ENCODE data around the gene TFR2. TPM values are rescaled to one million over a fixed set of nuclear protein-coding genes. Genes with fewer than 3 reads are reported as not detected.
A peak's percentile ranks its signal among the peaks of the same experiment; 100 is the strongest.

The TFR2 gene
- total and polyA plus RNA-seq, 2 of the 13 experiments (the other 11 are each of a cell fraction or from before 2014, with no cell fraction given) = 36.9 to 64.2 TPM

DNA sequence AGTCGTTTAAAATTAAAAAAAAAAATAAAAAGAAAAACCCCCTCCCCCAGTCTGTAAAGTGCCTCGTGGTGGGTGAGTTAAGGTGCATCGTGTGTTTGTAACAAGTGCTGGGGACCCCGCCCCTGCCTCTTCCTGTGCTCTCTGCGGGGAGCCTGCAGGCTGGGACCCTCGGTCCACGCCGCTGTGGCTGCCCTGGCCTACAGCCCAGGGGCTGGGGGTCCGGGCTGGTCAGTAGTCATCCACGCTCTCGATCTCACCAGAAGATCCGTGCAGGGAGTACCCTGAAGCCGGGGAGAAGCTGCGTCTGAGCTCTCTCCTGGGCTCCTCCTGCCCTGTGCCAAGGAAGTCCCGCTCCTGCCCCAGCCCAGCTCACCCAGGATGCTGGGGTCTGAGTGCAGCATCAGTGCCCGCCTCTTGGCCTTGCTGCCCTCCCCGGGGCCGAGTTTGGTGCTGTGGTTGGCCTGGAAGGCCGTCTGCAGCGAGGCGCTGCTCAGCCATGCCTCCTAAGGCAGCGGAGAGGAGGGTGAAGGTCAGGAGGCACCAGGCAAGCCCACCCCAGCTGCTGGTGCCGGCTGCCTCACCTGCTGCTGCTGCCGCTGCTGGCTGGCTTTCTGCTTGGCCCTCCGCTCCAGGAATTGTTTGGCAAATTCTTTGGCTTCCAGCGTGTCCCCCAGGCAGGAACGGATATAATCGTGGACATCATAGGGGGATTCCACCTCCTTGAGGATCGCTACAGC, 40.3 kb upstream of the TFR2 start:
- ChIA-PET CTCF (ENCODE audit: low intra/inter-chr PET ratio, low total read pairs) (no interaction called here), POLR2A (interaction anchor here (1.0 to 1.9 kb wide), 5 partner anchors 24 to 113 kb away, joined by 3 to 9 read pairs (median 4); partner anchors contain the start of gene POP7)
- no peak overlapping the region for H3K27ac ChIP-seq (ENCODE audit: extremely low read length, insufficient read depth, low read length)
- ATAC-seq = no peak
- H3K9me3 ChIP-seq (ENCODE audit: low read length) = no peaks in the 10 kb centered on the region
- in situ Hi-C loops (cut with HindIII; ENCODE audit: extremely low pct_ligation_motif_present, low pct_unique_long_range_greater_than_20kb) = no loop called here
- peaks cover 46 to 62% of the 10 kb centered on the region in 2 experiments for H3K36me3 ChIP-seq (replicated peaks in 1 of 2; ENCODE audit: control insufficient read depth in 1 of 2, insufficient read depth in 2 of 2, low read length in 2 of 2)
- no peak overlapping the region for H3K4me2 ChIP-seq (ENCODE audit: low read depth, low read length)
- TF ChIP-seq SP4 (CRISPR knock-in tag; IDR thresholded peaks at IDR 0.05) (no peak), TCF7 (IDR thresholded peaks at IDR 0.05; ENCODE audit: low read depth) (no peak), RBFOX2 (IDR thresholded peaks at IDR 0.05; ENCODE audit: low read depth, low read length) (peak; percentile 49; the same call in 1 of the 2 replicates), PHB2 (IDR thresholded peaks at IDR 0.05; ENCODE audit: partially characterized antibody) (no peak), AGO1 (IDR thresholded peaks at IDR 0.05; ENCODE audit: low read depth, low read length, poor library complexity, severe bottlenecking) (peak; percentile 15)
- H3K27me3 ChIP-seq (ENCODE audit: control insufficient read depth in 1 of 2, insufficient read depth in 2 of 2, low read length in 2 of 2) = no peaks in the 10 kb centered on the region
- H3K9ac ChIP-seq (ENCODE audit: insufficient read depth, low read depth, low read length) = no peak overlapping the region
- no peak for DNase-seq (ENCODE audit: low spot score)
- H3K4me1 ChIP-seq (ENCODE audit: insufficient read depth, low read length) = peaks cover 27% of the 10 kb centered on the region
- H4K20me1 ChIP-seq (ENCODE audit: insufficient read depth, low read length) = peaks cover 5% of the 10 kb centered on the region; the same call in 1 of the 2 replicates
- H3K79me2 ChIP-seq (ENCODE audit: insufficient read depth, low read length) = no peaks in the 10 kb centered on the region
- no peak for FAIRE-seq
- H2AFZ ChIP-seq (ENCODE audit: low read length) = no peak overlapping the region
- intact Hi-C loops (cut with micrococcal nuclease; ENCODE audit: unreplicated experiment) = no loop called here
- H3K4me3 ChIP-seq (replicated peaks in 1 of 3; ENCODE audit: insufficient read depth in 1 of 3, low read depth in 2 of 3, low read length in 3 of 3) = no peak overlapping the region
- no TSS peak for BruUV-seq (replicated peaks)
- WGBS (ENCODE audit: low lambda C conversion rate) = 95% methylated on average over 12 of the region's 29 CpGs

DNA sequence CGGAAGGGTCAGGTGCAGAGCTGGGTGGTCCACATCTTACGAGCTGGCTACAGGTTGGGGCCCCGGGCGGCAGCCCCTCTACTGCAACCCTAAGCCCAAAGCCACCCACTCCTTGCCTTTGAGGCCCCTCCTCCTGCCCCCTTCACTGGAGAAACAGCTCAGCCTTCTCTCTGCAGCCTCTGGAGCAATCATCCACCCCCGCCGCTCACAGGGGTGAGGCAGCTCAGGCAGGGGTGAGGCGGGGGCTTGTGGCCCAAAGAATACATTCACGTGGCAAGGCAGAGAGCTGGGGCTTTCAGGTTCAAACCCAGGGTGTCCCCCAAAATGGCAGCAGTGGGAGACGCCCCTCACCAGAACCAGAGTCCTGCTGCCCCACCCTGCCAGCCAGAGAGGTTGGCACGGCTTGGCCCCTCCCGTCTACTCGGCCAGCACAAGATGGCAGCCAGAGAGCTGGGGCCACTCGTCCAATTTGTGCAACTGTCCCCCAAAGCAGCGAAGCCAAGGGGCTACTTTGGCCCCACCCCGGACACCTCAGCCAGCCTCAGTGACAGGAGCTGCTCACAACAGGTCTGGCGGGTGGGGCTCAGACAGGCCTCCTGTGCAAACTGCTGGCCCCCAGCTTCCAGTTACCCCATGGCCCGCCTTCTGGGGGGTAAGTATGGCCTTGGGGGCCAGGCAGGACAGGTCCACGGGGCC, 39.4 kb upstream of the TFR2 start:
- ChIA-PET POLR2A (interaction anchor here (0.7 to 2.1 kb wide), 8 partner anchors 9 to 193 kb away, joined by 3 to 9 read pairs (median 4); partner anchors contain the start of genes GIGYF1 and POP7), CTCF (ENCODE audit: low intra/inter-chr PET ratio, low total read pairs) (no interaction called here)
- Histone ChIP-seq H3K36me3 (replicated peaks in 1 of 2; ENCODE audit: control insufficient read depth in 1 of 2, insufficient read depth in 2 of 2, low read length in 2 of 2) (peaks cover 40 to 57% of the 10 kb centered on the region in 2 experiments), H2AFZ (ENCODE audit: low read length) (no peak overlapping the region), H3K27me3 (ENCODE audit: control insufficient read depth in 1 of 2, insufficient read depth in 2 of 2, low read length in 2 of 2) (no peaks in the 10 kb centered on the region), H3K79me2 (ENCODE audit: insufficient read depth, low read length) (no peaks in the 10 kb centered on the region), H3K9ac (ENCODE audit: insufficient read depth, low read depth, low read length) (no peak overlapping the region), H3K27ac (ENCODE audit: extremely low read length, insufficient read depth, low read length) (no peak overlapping the region), H3K9me3 (ENCODE audit: low read length) (no peaks in the 10 kb centered on the region), H3K4me2 (ENCODE audit: low read depth, low read length) (no peak overlapping the region), H3K4me3 (replicated peaks in 1 of 3; ENCODE audit: insufficient read depth in 1 of 3, low read depth in 2 of 3, low read length in 3 of 3) (no peak overlapping the region), H4K20me1 (ENCODE audit: insufficient read depth, low read length) (peaks cover 8% of the 10 kb centered on the region; the same call in 1 of the 2 replicates), H3K4me1 (ENCODE audit: insufficient read depth, low read length) (peaks cover 32% of the 10 kb centered on the region)
- DNase-seq (ENCODE audit: low spot score) (no peak), FAIRE-seq (no peak), ATAC-seq (no peak)
- 94% methylated on average over 10 of the region's 18 CpGs for WGBS (ENCODE audit: low lambda C conversion rate)
- BruUV-seq (replicated peaks) = no TSS peak
- in situ Hi-C loops (cut with HindIII; ENCODE audit: extremely low pct_ligation_motif_present, low pct_unique_long_range_greater_than_20kb) = no loop called here
- intact Hi-C loops (cut with micrococcal nuclease; ENCODE audit: unreplicated experiment) = no loop called here
- TF ChIP-seq, protein P1, sequence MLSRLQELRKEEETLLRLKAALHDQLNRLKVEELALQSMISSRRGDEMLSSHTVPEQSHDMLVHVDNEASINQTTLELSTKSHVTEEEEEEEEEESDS (CRISPR knock-in tag; IDR thresholded peaks at IDR 0.05; ENCODE audit: borderline replicate concordance) = no peak
- TF ChIP-seq POLR2A (IDR thresholded peaks at IDR 0.05; ENCODE audit: insufficient read depth in 1 of 2, low read depth in 2 of 2, low read length in 2 of 2) (0 out of 4 replicates have a peak, but pooled peaks of 1 of the 2 experiments have one; percentile 33), ZBTB3 (CRISPR knock-in tag; IDR thresholded peaks at IDR 0.05; ENCODE audit: borderline replicate concordance, low read depth) (no peak), RBFOX2 (IDR thresholded peaks at IDR 0.05; ENCODE audit: low read depth, low read length) (peak; percentile 55; the same call in 1 of the 2 replicates), ZNF652 (CRISPR knock-in tag; IDR thresholded peaks at IDR 0.05; ENCODE audit: borderline replicate concordance, low read depth) (no peak), ZMYM2 (CRISPR knock-in tag; IDR thresholded peaks at IDR 0.05) (no peak), CBX2 (IDR thresholded peaks at IDR 0.05; ENCODE audit: low read depth, low read length) (no peak), CBX2 (CRISPR knock-in tag; IDR thresholded peaks at IDR 0.05; ENCODE audit: low read depth) (no peak), ZNF775 (CRISPR knock-in tag; IDR thresholded peaks at IDR 0.05; ENCODE audit: borderline replicate concordance) (no peak)
- TF ChIP-seq, protein P2, sequence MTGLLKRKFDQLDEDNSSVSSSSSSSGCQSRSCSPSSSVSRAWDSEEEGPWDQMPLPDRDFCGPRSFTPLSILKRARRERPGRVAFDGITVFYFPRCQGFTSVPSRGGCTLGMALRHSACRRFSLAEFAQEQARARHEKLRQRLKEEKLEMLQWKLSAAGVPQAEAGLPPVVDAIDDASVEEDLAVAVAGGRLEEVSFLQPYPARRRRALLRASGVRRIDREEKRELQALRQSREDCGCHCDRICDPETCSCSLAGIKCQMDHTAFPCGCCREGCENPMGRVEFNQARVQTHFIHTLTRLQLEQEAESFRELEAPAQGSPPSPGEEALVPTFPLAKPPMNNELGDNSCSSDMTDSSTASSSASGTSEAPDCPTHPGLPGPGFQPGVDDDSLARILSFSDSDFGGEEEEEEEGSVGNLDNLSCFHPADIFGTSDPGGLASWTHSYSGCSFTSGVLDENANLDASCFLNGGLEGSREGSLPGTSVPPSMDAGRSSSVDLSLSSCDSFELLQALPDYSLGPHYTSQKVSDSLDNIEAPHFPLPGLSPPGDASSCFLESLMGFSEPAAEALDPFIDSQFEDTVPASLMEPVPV (CRISPR knock-in tag; IDR thresholded peaks at IDR 0.05) = no peak
